ENCODE results near the gene FRMD1.

- TF ChIP-seq HOXC10 (CRISPR knock-in tag; IDR thresholded peaks at IDR 0.05): no peak
- TF ChIP-seq, protein P1, sequence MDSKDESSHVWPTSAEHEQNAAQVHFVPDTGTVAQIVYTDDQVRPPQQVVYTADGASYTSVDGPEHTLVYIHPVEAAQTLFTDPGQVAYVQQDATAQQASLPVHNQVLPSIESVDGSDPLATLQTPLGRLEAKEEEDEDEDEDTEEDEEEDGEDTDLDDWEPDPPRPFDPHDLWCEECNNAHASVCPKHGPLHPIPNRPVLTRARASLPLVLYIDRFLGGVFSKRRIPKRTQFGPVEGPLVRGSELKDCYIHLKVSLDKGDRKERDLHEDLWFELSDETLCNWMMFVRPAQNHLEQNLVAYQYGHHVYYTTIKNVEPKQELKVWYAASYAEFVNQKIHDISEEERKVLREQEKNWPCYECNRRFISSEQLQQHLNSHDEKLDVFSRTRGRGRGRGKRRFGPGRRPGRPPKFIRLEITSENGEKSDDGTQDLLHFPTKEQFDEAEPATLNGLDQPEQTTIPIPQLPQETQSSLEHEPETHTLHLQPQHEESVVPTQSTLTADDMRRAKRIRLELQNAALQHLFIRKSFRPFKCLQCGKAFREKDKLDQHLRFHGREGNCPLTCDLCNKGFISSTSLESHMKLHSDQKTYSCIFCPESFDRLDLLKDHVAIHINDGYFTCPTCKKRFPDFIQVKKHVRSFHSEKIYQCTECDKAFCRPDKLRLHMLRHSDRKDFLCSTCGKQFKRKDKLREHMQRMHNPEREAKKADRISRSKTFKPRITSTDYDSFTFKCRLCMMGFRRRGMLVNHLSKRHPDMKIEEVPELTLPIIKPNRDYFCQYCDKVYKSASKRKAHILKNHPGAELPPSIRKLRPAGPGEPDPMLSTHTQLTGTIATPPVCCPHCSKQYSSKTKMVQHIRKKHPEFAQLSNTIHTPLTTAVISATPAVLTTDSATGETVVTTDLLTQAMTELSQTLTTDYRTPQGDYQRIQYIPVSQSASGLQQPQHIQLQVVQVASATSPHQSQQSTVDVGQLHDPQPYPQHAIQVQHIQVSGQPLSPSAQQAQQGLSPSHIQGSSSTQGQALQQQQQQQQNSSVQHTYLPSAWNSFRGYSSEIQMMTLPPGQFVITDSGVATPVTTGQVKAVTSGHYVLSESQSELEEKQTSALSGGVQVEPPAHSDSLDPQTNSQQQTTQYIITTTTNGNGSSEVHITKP (tag by site-specific recombination; IDR thresholded peaks at IDR 0.05): no peak
- TF ChIP-seq ZNF473 (tag by site-specific recombination; IDR thresholded peaks at IDR 0.05): no peak
- TF ChIP-seq ZNF274 (IDR thresholded peaks at IDR 0.05; ENCODE audit: low read length): no peak
- no peak for TF ChIP-seq ZNF274 (tag by site-specific recombination; IDR thresholded peaks at IDR 0.05; ENCODE audit: borderline replicate concordance)
- TF ChIP-seq, protein P2, sequence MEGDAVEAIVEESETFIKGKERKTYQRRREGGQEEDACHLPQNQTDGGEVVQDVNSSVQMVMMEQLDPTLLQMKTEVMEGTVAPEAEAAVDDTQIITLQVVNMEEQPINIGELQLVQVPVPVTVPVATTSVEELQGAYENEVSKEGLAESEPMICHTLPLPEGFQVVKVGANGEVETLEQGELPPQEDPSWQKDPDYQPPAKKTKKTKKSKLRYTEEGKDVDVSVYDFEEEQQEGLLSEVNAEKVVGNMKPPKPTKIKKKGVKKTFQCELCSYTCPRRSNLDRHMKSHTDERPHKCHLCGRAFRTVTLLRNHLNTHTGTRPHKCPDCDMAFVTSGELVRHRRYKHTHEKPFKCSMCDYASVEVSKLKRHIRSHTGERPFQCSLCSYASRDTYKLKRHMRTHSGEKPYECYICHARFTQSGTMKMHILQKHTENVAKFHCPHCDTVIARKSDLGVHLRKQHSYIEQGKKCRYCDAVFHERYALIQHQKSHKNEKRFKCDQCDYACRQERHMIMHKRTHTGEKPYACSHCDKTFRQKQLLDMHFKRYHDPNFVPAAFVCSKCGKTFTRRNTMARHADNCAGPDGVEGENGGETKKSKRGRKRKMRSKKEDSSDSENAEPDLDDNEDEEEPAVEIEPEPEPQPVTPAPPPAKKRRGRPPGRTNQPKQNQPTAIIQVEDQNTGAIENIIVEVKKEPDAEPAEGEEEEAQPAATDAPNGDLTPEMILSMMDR (tag by site-specific recombination; IDR thresholded peaks at IDR 0.05): no peak
- no peak for TF ChIP-seq GLI4 (tag by site-specific recombination; IDR thresholded peaks at IDR 0.05)
- TF ChIP-seq SCRT2 (tag by site-specific recombination; IDR thresholded peaks at IDR 0.05): no peak
- no peak for TF ChIP-seq ZBTB26 (tag by site-specific recombination; optimal IDR thresholded peaks at IDR 0.05)
- no peak for TF ChIP-seq ZFP37 (tag by site-specific recombination; IDR thresholded peaks at IDR 0.05)
- TF ChIP-seq ZNF292 (tag by site-specific recombination; IDR thresholded peaks at IDR 0.05; ENCODE audit: borderline replicate concordance, low read depth): no peak
Measured at GRCh38 chr6:168013250-168013915, 65.6 kb downstream of the FRMD1 start.
